ENCODE measurements around the gene INTS13.
"Not testable (repeated sequence)": the region's sequence is repeated elsewhere in the genome, so short reads cannot be mapped to it uniquely, and the experiment has no call there.

Gene INTS13

GRCh38 chr12:26868447-26869103, 69.2 kb downstream of the INTS13 start:
- no peak for DNase-seq

- DNase-seq = peak; percentile 84
These were observed 70.7 kb downstream of the INTS13 start for GRCh38 chr12:26867080-26867479.

GRCh38 chr12:26863515-26863914, 74.3 kb downstream of the INTS13 start:
- peak; percentile 22 for DNase-seq

DNA sequence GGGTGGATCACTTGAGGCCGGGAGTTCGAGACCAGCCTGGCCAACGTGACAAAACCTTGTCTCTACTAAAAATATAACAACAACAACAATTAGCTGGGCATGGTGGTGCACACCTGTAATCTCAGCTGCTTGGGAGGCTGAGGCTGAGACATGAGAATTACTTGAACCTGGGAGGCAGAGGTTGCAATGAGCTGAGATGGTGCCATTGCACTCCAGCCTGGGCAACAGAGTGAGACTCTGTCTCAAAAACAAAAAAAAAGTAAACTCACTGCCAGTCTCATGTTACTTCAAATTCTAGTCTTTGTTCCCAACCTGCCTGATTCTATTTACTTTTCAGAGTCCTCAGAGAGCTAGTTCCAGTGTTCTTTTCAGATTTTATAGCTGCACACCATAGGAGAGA, 75.0 kb downstream of the INTS13 start:
- not testable (repeated sequence) for DNase-seq

DNA sequence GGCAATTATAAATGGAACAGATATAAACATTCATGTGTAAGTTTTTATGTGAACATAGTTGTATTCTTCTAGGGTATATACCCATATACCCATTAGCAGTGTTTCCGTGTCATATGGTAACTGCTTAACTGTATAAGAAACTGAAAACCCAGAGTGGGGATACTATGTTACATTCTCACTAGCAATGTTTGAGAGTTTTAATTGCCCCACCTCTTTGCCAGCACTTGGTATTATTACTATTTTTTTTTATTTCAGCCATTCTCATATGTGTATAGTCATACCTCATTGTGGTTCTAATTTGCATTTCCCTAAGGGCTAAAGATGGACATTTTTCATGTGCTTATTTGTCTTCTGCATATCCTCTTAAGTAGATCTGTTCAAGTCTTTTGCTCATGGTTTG, 76.1 kb downstream of the INTS13 start:
- DNase-seq = no peak

DNA sequence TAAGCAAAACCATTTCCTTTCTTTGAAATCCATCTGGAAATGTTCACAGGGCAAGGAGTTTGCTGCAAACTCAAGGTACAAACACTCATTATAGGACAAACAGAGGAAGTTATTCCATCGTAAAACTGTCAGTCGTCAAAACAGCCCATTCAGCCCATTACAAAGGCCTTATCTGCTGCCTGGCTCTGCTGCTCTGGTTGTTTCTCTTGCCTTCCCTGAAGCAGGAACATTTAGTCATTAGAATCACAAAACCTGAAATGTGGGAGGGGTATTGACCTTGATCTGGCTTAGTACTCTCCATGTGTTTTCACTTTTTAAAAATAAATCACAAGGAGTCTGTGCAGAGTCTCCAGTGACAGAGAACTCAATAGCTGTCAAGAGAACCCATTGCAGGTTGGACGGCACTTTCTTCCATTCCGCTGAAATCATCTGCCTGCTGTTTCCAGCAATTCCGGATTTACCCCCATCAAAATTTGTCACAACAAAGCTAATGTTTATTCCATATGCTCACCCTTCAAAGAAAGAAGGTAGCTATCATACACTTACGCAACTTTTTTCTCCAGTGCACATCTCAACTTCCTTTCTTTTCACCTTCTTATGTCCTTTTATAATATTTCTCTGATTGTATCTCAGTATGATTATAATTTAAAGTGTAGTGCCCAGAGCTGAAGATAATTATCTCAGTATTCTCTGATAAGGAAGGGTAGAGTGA, 80.2 kb downstream of the INTS13 start:
- DNase-seq = no peak

- DNase-seq = no peak
These were observed 82.4 kb downstream of the INTS13 start for GRCh38 chr12:26855337-26855736.
